Measurements from ENCODE around the gene USP11. TPM values are rescaled to one million over a fixed set of nuclear protein-coding genes. Genes with fewer than 3 reads are reported as not detected.

The USP11 gene
- total and polyA plus RNA-seq, 2 of the 8 experiments (the other 6 are each of a cell fraction or from before 2014, with no cell fraction given) = 40.9 to 84.0 TPM

GRCh38 chrX:47285836-47286320 is 53.1 kb downstream of the USP11 start (continued):
- TF ChIP-seq CBX5 (IDR thresholded peaks at IDR 0.05; ENCODE audit: low read depth, low read length) (no peak), EGR1 (IDR thresholded peaks at IDR 0.05; ENCODE audit: borderline replicate concordance, low read depth, low read length) (no peak), SP4 (IDR thresholded peaks at IDR 0.05; ENCODE audit: low read length) (no peak), RBBP5 (IDR thresholded peaks at IDR 0.05; ENCODE audit: borderline replicate concordance, low read depth, low read length) (no peak), BCL11A (IDR thresholded peaks at IDR 0.05; ENCODE audit: low read depth in 2 of 2, low read length in 2 of 2) (no peak), HDAC2 (IDR thresholded peaks at IDR 0.05; ENCODE audit: borderline replicate concordance in 1 of 2, low read depth in 2 of 2, low read length in 2 of 2) (no peak), HDAC6 (IDR thresholded peaks at IDR 0.05; ENCODE audit: low read depth, low read length) (no peak)

Measured in H1 (cell line).